NCI-H1417 treated with DMSO at 0.1 percent for 48 hours (cell line): Measurements from ENCODE around the gene UFC1.
A peak's percentile ranks its signal among the peaks of the same experiment; 100 is the strongest.
"Not testable (repeated sequence)": the region's sequence is repeated elsewhere in the genome, so short reads cannot be mapped to it uniquely, and the experiment has no call there.

Experiments used
- DNase-seq: peaks from one replicate; lab custom pipeline; 2025; lab: John Stamatoyannopoulos, UW

UFC1 gene

DNA sequence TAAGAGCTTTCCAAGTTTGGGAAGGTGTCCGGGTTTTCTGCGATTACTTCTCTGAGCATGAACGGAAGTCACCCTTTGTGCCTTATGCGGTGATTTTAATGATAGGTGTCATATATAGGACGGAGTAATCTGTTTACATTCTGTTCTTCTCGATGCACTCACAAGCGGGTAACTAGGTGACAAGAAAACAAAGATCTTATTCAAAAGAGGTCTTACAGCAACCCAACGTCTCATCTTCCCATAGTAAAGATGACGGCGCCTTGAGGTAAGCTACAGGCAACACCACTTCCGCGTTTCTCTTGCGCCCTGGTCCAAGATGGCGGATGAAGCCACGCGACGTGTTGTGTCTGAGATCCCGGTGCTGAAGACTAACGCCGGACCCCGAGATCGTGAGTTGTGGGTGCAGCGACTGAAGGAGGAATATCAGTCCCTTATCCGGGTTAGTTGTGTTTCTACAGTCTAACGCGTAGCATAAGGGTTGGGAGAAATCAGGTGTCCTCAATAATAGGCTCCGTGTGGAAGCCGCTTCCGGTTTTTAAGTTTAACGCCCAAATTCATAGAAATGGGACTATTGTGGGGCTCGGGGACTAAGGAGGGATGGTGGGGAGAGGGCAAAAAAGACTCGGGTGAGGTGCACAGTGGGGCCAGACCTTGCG is at the start of gene UFC1:
Gene UFC1 (plus strand): TSS at position 297 of the 656 bp plus-strand sequence. CDS start 20 bp downstream, at position 317.
- DNase-seq = peak; percentile 58

DNA sequence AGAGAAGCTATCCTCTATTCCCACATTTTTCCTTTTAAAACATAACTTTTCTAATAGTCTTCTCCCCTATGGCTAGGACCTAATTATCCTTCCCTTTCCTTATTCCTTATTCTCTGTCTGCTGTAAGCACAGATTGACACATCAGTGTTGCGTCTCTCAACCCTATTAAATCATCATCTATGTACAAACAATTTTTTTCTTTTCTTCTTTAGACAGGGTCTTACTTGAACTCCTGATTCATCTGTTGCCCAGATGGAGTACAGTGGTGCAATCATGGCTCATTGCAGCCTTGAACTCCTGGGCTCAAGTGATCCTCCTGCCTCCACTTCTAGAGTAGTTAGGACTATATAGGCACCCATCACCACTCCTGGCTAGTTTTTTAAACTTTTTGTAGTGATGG is 47.3 kb upstream of the UFC1 start:
- no peak for DNase-seq

DNA sequence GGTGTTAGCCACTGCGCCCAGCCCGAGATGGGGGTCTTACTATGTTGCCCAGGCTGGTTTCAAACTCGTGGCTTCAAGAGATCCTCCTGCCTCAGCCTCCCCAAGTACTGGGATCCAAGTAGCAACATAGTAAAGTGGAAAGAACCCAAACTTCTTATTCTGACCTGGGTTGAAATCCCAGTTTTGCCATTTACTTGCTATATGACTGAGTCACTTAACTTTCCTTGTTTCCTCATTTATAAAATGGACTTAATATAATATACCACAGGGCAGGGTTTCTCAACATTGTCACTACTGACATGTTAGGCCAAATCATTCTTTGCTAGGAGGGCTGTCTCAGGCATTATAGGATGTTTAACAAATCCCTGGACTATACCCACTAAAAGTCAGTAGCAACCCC is 42.7 kb upstream of the UFC1 start:
- no peak for DNase-seq

DNA sequence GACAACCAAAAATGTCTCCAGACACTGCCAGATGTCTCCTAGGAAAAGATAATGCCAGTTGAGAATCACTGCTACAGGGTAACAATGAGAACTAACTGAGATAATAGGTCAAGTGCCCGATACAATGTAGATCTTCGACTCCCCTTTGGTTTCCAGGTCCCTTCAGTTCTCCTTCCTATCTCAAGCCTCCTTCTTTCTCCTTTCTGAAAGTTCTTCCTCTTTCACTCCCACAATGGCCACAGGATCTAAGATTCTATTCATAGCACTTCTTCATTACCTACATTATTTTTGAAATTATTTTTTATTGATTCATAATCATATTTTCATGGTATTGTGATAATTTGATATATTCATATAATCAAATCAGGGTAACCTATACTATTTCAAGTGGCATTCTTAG is 42.3 kb upstream of the UFC1 start:
- DNase-seq = no peak

DNA sequence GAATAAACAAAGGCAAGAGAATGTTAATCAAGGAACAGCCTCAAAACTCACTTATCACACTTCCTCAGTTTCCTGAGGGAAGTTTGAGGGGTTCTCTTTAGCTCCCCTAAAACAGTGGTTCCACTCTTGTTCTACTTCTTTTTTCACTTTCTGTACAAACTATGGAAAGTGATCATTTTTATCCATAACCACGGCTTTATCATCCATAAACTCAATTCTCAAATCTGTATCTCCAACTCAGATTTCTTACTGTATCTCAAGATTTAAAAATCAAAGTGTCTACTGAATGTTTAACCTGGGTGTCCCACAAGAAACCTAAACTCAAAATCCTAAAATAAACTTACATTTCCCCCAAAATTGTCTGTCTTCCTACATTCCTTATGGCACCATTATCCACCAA is 39.9 kb upstream of the UFC1 start:
- no peak for DNase-seq

DNA sequence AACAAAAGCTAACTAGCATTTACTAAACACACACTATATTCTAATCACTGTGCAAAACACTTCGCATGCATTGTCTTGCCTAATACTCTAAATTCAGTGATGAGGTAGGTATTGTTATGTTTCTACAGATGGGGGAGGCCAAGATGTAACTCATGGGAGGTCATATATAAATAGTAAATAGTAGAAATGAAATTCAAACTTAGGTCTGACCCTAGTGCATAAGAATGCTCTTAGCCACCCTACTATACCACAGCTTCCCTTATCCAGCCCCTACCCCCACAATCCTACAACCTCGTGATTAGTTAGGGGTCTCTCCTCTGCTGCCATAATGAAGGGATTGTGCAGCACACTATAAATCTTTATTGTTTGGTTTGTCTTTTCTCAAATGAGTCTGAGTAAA is 39.2 kb upstream of the UFC1 start:
- DNase-seq = no peak

DNA sequence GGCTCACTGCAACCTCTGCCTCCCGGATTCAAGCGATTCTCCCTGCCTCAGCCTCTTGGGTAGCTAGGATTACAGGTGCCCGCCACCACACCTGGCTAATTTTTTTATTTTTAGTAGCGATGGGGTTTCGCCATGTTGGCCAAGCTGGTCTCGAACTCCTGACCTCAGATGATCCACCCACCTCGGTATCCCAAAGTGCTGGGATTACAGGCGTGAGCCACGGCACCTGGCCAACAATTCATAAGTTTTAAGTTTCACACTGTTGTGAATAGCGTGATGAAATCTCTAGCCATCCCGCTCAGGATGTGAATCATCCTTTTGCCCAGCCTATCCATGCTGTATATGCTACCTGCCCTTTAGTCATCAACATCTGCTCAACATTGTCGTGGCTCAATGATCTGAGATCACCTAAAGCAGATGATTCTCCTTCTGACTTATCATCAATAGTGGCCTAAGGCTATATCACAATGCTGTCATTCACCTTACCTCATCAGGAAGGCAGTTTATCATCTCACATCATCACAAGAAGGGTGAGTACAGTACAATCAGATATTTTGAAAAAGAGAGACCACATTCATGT is 38.6 kb upstream of the UFC1 start:
- DNase-seq = no peak

DNA sequence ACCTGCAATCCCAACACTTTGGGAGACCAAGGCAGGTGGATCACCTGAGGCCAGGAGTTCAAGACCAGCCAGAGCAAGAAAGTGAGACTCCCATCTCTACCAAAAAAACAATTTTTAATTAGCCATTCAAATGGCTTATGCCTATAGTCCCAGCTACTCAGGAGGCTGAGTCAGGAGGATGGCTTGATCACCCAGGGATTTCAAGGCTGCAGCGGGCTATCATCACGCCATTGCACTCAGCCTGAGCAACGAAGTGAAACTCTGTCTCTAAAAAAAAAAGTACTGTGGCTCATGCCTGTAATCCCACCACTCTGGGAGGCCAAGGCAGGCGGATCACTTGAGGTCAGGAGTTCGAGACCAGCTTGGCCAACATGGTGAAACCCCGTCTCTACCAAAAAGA is 37.8 kb upstream of the UFC1 start:
- DNase-seq = not testable (repeated sequence)

DNA sequence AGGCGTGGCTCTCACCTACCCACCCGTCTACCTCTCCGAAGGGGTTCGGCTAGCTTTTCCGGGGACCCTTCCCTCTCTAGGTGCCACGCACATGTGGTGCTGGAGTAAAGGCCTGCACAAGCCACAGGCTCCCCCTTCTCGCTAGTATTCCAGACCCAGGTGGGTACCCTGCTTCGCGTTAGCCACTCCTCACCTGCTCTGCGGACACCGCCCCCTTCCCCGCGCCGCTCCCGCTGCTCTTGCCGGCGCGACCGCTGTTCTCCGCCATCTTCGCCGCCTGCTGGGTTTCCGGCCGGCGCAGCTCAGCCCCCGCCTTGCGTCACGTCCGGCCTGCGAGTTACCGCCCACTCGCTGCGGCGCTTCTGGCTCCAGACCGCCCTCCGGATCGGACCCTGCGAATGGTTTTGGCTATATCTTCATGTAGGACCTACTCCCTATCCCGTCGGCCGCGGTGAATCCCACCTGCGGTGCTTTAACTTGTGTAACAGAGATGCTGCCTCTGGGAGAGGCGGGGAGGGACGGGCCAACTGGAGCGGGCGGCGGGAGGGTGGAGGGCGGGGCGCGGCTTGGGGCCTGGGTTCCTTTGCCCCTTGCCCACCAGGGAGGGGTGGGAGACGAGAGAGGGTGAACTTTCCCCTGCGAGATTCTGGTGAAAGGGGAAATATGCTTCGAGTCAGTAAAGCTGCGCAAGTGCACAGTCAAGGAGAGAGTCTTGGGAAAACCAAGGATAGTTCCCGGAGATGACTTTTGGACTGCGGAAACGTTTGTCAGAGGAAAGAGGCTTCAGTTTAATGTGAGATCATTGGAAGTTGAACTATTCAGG is 35.8 kb upstream of the UFC1 start, which contains the start of the genes NIT1 and PFDN2:
Gene NIT1 (plus strand): TSS at position 347 of the 823 bp plus-strand sequence. CDS start 72 bp downstream, at position 419.
Gene PFDN2 (minus strand): TSS at position 279 of the 823 bp plus-strand sequence. CDS start 11 bp downstream, at position 268.
- peak; percentile 6 for DNase-seq

DNA sequence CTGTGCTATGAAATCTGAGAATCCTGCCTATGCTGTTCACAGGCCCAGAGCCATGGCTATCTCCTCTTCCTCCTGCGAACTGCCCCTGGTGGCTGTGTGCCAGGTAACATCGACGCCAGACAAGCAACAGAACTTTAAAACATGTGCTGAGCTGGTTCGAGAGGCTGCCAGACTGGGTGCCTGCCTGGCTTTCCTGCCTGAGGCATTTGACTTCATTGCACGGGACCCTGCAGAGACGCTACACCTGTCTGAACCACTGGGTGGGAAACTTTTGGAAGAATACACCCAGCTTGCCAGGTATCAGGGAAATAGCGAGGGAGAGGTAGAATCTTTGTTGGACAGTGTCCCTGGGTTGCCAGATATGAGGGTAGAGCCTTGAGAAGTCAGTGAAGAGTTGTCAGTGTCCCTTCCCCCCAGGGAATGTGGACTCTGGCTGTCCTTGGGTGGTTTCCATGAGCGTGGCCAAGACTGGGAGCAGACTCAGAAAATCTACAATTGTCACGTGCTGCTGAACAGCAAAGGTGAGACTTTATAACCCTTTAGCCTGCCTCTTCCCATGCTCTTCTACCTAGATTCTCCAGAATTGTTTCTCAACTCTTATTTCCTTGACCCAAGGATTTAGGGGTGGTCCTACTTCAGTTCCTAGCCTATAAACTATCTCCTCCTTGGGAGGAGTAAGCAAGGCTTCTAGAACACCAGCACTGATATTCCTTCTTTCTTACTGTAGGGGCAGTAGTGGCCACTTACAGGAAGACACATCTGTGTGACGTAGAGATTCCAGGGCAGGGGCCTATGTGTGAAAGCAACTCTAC is 34.5 kb upstream of the UFC1 start:
- no peak for DNase-seq

DNA sequence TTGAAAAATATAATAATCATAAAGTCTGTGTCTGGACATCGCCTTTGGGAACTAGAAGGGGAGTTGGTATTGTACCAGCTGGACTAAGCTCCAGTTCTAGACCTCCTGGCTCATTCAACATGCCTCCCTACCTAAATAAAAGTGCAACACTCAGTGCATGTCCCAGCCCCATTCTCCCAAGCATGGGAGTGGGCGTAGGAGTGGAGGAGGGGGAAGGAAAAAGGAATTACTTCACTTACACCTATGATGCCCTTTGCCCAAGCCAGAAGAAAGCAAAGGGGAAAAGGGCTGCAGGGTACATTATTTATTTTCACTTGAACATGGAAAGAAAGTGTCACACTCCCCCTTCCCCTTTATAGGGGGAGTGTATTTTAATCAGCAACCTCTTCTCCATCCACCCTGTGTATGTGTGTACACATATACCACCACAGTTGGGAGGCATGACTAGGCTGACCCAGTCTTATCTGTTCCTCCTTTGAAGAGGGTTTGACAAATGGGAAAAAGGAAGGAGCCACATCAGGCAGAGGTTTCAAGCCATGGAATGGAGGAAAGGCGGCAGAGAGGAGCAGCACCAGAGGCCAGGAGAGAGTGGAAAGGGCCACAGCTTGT is 32.6 kb upstream of the UFC1 start:
- no peak for DNase-seq

DNA sequence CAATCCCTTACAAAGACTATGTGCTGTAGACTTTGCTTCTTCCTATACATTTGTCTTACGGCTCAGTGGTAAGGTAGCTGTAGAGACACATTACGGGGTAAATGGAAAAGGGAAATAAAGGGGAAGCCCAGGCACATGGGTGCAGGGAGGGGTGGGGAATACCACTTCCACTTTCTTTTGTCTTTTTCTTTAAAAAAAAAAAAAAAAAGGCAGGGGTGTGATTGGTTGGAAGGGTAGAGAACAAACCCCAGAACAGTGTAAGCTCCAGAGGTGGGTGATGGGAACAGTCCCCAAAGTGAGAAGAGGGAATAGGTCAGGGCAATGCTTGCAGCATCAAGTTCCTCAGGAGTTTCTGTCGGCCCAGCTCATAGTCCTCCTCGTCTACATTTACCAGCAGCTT is 31.9 kb upstream of the UFC1 start:
- DNase-seq = no peak

DNA sequence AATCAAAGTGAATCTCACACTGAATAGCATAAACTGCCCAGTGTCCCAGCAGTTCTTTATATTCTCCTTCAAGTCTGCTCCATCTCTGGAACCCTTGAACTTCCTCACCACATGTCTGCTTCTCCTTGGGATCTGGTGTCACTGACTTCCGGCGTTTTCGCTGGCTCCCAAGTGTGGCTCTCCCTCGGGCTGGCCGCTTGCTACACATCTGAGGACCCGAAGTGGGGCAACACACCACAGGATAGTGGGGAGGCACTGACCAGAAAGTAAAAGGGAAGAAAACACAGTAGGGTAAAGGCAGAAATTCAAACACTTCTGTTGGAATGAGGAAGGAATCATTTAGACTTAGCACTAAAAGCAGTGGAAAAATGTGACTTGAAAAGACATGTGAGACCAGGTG is 30.8 kb upstream of the UFC1 start:
- DNase-seq = no peak

DNA sequence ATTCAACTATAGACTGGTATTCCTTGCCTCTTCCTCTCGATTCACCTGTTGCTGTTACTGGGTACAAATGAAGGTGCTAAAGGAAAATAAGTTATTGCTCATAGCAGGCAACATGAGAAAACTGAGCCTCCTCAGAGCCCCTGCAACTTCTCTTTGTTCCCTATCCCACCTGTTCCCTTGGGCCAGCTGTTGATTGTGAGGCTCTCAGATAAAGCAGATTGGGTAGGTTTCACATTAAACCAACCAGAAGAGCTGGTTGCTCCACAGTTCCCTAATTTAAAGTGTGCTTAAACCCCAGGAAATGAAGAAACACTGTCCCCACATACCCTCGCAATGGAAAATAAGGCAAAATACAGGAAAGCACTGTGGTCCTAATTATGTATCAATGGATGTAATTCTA is 26.1 kb upstream of the UFC1 start:
- DNase-seq = no peak

DNA sequence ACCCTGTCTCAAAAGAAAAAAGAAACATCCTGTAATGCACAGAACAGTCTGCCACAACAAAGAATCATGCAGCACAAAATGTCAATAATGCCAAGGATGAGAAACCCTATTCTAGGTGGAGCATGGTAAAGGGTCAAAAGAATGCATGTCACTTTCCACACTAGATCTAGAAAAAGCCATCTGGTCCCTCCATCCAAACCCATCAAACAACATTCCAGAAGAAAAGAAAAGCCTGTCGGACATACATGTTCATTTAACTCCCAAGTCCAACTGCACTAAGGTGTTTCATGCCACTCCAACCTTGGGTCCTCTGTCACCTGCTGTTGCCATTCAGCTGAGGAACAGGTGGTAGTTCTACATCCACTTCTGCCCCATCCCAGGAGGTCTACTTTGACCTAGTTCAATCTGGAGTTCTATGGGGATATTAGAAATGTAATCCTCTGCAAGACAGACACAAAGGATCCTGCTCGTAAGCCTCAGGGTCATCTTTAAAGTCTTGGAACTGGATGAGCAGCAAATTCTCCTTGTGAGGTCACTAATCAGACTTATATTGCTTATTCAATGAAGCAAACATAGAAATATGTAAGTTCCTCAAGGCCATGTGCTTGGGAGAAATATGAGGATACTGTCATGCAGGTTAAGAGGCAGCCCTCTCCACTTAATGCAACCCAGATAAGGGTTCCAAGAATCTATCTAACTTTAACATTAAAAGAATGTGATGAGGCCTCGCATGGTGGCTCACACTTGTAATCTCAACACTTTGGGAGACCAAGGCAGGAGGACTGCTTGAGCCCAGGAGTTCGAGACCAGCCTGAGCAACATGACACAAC is 25.0 kb upstream of the UFC1 start:
- DNase-seq = no peak

DNA sequence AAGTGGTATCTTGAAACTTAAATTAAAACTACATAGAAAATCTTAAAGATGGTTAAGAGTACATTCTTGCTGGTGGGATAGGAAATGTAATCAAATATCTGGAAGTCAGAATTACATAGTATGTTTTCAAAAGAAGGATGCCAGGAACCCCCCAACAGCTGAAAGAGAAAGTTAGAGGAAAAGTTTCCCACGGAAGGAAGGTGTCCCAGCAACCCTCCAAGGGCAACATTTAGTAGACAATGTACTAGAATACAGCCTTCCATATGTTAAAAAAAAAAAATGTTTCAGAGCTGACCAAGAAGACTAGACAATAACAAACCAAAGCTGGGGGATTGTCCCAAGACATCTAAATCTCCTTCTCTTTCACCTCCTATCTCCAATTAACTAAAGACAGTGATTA is 23.5 kb upstream of the UFC1 start:
- no peak for DNase-seq

DNA sequence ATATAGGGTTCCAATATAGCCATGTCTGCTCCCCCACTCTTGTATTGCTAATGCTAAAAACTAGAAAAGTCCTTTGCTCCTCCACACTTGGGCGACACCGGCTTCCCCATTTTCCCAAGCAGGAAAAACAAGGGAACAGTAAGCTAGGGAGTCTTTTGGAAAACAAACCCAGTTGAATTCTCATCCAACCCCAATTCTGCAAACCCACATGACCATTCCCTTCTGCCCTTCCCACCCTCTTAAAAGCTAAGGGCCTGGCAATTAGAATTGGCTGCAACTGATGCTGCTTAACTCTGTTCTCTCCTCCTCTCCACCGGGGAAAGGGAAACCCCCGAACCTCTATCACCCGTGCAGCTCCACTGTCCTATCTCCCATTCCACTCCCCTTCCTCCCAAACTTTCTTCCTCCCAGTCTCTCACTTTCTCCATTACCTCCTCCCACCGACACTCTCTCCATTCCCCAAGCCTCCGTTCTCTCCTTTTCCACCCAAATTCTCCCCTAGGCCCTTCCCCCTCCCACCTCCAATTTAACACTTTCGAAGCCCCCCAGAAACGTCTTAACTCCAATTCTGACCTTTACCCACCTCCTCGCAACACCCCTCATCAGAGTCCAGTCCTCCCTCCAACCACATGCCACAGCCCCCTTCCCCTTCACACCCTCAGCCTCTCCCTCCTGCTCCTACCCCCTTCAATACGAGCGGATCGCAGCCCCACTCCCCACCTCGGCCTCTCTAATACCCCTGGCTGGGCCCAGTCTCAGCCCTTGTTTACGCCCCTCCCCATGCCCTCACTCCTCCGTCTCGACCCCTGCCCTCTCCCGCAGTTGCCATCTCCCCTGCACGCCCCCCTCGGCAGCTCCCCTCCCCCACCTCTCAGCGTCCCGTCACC is 22.0 kb upstream of the UFC1 start:
- DNase-seq = no peak

DNA sequence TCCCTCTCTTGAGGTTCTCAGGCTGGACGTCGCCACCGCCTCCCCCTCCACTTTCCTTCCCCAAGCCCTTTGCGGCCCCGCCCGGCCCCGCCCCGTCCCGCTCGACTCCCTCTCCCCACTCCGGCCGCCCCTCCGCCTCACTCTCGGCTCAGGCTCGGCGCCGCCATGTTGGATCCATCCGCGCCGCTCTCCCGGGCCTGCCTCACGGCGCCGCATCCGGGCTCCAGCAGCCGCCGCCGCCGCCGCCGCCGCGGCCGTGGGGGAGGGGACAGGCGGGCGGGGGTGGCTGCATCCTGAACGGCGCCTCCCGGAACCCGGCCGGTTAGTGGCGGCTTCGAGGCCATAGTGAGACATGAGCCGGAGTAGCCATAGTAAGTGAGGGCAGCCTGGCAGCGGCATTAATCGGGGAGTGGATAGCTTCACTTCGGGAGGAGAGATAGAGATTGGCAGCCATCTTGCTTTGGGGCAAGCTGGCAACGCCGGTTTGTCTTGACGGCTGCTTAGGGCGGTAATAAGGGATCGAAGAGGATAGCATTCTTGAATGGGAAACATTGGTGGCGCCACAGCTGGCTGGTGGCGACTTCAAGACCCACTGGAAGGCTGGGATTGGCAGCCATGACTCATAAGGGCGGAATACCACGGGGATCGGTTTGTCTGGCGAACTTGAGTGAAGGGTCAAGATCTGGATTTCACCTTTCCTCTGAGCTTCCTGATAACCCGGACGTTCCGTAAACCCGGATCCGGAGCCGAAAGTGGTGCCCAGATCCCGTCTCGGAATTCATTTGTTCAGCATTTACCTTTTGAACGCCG is 21.2 kb upstream of the UFC1 start, which contains the start of gene DEDD:
Gene DEDD (minus strand): TSS at position 258 of the 810 bp plus-strand sequence. CDS start 8,205 bp downstream, outside the sequence.
- DNase-seq = peak; percentile 88
